Psoas muscle (tissue), 8 donors: ENCODE results near the gene PTH1R. TPM values are rescaled to one million over a fixed set of nuclear protein-coding genes. Genes with fewer than 3 reads are reported as not detected.
A peak's percentile ranks its signal among the peaks of the same experiment; 100 is the strongest.

Experiments
- ATAC-seq, 4 donors: fragments of 200-7000 bp; cut with Tn5 transposase; one replicate each; pipeline ENCODE4 v1.9.1; 2020; ENCODE audit warnings: moderate library complexity in 3 of 4, mild to moderate bottlenecking in 2 of 4
- DNase-seq, 2 donors: peaks; one replicate each; pipeline ENCODE4 v3.0.0-alpha.2; 2020
- H3K27ac ChIP-seq: fragments of 200-600 bp; one replicate; pipeline ENCODE4 v1.8.0; 2022
- H3K27me3 ChIP-seq, 3 donors: fragments of 200-600 bp in 1 of 3; one replicate each; pipeline versions ENCODE4 v1.6.1 to v1.8.0; 2013 to 2022; ENCODE audit warnings: low read length in 2 of 3, mild to moderate bottlenecking in 2 of 3, moderate library complexity in 1 of 3; ENCODE audit not compliant: insufficient read depth in 3 of 3
- H3K36me3 ChIP-seq, 2 donors: fragments of 200-600 bp in 1 of 2; one replicate each; pipeline versions ENCODE4 v1.6.1 to v1.8.0; 2013 to 2022; ENCODE audit warnings: low read depth in 1 of 2, mild to moderate bottlenecking in 1 of 2, moderate library complexity in 1 of 2; ENCODE audit not compliant: insufficient read depth in 1 of 2
- H3K4me1 ChIP-seq: fragments of 200-600 bp; one replicate; pipeline ENCODE4 v1.8.0; 2022
- H3K4me3 ChIP-seq: fragments of 200-600 bp; one replicate; pipeline ENCODE4 v1.8.0; 2022; ENCODE audit warnings: mild to moderate bottlenecking
- H3K9me3 ChIP-seq: fragments of 200-600 bp; one replicate; pipeline ENCODE4 v1.8.0; 2022
- CTCF ChIP-seq: fragments of 200-600 bp; IDR thresholded peaks from one replicate; pipeline ENCODE4 v1.8.0; 2022; ENCODE audit warnings: antibody characterized with exemption
- WGBS, 3 donors: extraction: QIAGEN DNeasy Blood & Tissue Kit; methylation state at CpG; one replicate each; pipeline versions ENCODE4 v1.1.6 to v1.1.7; 2013; 5-methylcytosine and 5-hydroxymethylcytosine counted together
- intact Hi-C, 2 donors: fragments of 100-400 bp; cut with DNase I; formaldehyde crosslinking; loops; one replicate each; pipeline versions ENCODE4 v1.11.0 to v1.14.2; 2022
- polyA plus RNA-seq, 3 donors: library from polyadenylated mRNA; stranded (reverse); fragments of 200-250 nt; gene quantifications; one replicate each; pipeline ENCODE4 v1.2.3, GENCODE V29; 2013
- total RNA-seq, 4 donors: library from RNA; stranded (reverse); fragmentation: NEBNext Ultra II Directional in 2 of 4; extraction: Animal tissue kit (Norgen Biotek cat#: 25700) in 2 of 4; gene quantifications; one replicate each; pipeline versions ENCODE4 v1.2.1 to v1.2.4, GENCODE V29; 2021 to 2023
- donor health status: healthy with polysubstance abuse.
- donor health status: DM: no; HTN: no; CAD: no; lungs with moderate emphysema.
- donor health status: Bipolar disorder and iron deficiency.
- donor health status: healthy.
- donor health status: DM: yes; HTN: yes; CAD: no.
- donor health status: DM: no; HTN: no; CAD: no.
- donor health status: DM: no; HTN: no; CAD: no.
- donor health status: DM: yes; HTN: yes; CAD: no.

Gene PTH1R
- total and polyA plus RNA-seq, 7 donors: 1.1 to 5.9 (median 4.2) TPM

GRCh38 chr3:46831841-46832240 lies 45.7 kb upstream of the PTH1R start:
- intact Hi-C loops: no loop called here
- WGBS, 3 donors: 44 to 76% (median 67%) methylated on average over 1 of the region's 1 CpG
- ATAC-seq: no peak
- no peaks in the 10 kb centered on the region for H3K9me3 ChIP-seq
- TF ChIP-seq CTCF: no peak
- no peak overlapping the region for H3K4me3 ChIP-seq
- H3K27me3 ChIP-seq: no peaks in the 10 kb centered on the region
- no peak for DNase-seq
- H3K4me1 ChIP-seq: no peaks in the 10 kb centered on the region
- no peak overlapping the region for H3K27ac ChIP-seq
- peaks cover 0 to 6% of the 10 kb centered on the region in 2 donors for H3K36me3 ChIP-seq

GRCh38 chr3:46833346-46834300 lies 43.9 kb upstream of the PTH1R start:
- Histone ChIP-seq H3K27me3 (no peaks in the 10 kb centered on the region), H3K36me3 (peaks cover 0 to 6% of the 10 kb centered on the region in 2 donors), H3K9me3 (no peaks in the 10 kb centered on the region), H3K4me3 (peak overlapping the region; percentile 18), H3K4me1 (no peaks in the 10 kb centered on the region), H3K27ac (peak overlapping the region; percentile 61)
- 81 to 86% (median 84%) methylated on average over 56 to 65 of the region's 65 CpGs for WGBS, 3 donors
- DNase-seq (no peak), ATAC-seq (peak; percentile 36 to 68 (median 46))
- TF ChIP-seq CTCF: no peak
- intact Hi-C loops: no loop called here

- no peaks in the 10 kb centered on the region for H3K27me3 ChIP-seq
- DNase-seq: no peak
- no peak overlapping the region for H3K4me3 ChIP-seq
- no peaks in the 10 kb centered on the region for H3K4me1 ChIP-seq
- peak overlapping the region; percentile 37 for H3K27ac ChIP-seq
- ATAC-seq: peak in 2 of 4 donors; percentile 18 to 19
- intact Hi-C loops: no loop called here
- no peaks in the 10 kb centered on the region for H3K36me3 ChIP-seq
- WGBS, 3 donors: 73 to 81% (median 77%) methylated on average over 12 of the region's 12 CpGs
- H3K9me3 ChIP-seq: no peaks in the 10 kb centered on the region
- TF ChIP-seq CTCF: no peak
Measured at GRCh38 chr3:46835054-46835453, 42.5 kb upstream of the PTH1R start.

GRCh38 chr3:46835491-46835890 lies 42.0 kb upstream of the PTH1R start:
- ATAC-seq (peak in 2 of 4 donors; percentile 9 to 34), DNase-seq (no peak)
- H3K4me3 ChIP-seq: no peak overlapping the region
- peak overlapping the region; percentile 37 for H3K27ac ChIP-seq
- intact Hi-C loops: no loop called here
- H3K36me3 ChIP-seq: no peaks in the 10 kb centered on the region
- H3K4me1 ChIP-seq: no peaks in the 10 kb centered on the region
- WGBS, 3 donors: 77 to 84% (median 79%) methylated on average over 4 of the region's 4 CpGs
- H3K9me3 ChIP-seq: peaks cover 4% of the 10 kb centered on the region
- H3K27me3 ChIP-seq: no peaks in the 10 kb centered on the region
- no peak for TF ChIP-seq CTCF
